HG03575 (cell line): ENCODE measurements around the gene SPATA31C2.
"Not testable (repeated sequence)": the region's sequence is repeated elsewhere in the genome, so short reads cannot be mapped to it uniquely, and the experiment has no call there.

Experiments
- ATAC-seq: cut with Tn5 transposase; IDR thresholded peaks from one replicate; pipeline ENCODE4 v1.9.1; 2021; ENCODE audit not compliant: unreplicated experiment, insufficient number of reproducible peaks, low FRiP score; ENCODE audit errors: extremely low read depth

The SPATA31C2 gene

DNA sequence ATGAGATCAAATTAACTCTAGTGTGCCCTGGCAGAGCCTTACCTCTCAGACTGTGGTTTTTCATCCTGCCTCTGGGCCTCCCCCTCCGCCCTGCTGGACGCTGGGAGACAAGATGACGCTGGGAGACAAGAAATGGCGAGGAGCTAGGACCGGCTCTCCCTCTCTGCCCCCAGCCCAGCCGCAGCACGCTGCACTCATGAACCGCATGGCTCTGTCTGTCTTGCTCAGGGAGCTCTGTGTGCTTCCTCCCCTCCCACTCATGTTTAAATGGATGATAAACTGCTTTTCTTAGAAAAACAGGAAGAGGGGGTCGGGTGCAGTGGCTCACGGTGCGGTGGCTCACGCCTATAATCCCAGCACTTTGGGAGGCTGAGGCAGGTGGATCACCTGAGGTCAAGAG, 4.7 kb downstream of the SPATA31C2 start:
- ATAC-seq = not testable (repeated sequence)

DNA sequence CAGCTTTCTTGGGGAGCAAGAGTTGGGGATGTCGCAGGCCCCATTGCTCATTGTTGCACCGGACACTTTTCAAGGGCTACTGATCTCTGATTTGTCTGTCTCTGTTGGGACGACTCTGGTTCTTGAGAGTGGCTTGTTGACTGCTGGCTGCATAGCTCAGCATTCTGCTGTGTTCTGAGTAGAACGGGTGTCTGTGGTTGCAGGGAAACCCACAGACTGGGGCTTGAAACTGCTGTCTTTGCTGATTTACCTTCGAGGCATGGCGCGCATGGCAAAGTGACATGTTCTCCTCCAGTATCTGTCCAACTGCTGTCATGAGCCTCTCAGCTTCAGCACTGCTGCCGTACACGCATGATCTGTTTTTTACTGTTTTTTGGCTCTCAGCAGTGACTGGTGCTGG, 8.7 kb downstream of the SPATA31C2 start:
- ATAC-seq = not testable (repeated sequence)

DNA sequence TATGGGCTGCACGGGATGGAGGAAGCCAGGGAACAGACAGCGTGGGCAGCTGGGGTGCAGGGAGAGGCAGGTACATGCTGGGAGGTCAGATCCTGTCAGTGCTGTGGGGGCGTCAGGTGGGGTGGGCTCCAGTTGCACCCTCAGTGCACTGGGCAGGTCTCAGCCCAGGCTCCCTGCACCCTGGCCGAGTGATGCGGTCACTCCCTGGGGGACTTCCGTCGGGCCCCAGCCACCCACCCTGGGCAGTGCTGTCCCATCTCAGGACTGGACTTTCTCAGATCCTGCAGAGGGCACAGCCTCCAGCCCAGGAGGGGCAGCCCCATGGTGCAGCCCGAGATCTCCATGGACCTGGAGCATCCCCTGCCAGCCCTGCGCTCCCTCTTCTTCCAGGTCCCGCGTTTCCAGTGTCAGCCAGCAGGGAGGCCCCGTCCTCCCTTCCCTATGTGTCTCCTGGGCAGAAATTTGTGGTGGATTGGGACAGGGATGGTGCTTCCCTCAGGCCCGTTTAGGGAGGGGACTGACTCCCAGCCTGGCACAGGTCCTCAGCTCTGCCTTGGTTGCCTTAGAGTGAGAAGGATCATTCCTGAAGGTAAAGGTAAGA, 10.5 kb downstream of the SPATA31C2 start:
- ATAC-seq = not testable (repeated sequence)

DNA sequence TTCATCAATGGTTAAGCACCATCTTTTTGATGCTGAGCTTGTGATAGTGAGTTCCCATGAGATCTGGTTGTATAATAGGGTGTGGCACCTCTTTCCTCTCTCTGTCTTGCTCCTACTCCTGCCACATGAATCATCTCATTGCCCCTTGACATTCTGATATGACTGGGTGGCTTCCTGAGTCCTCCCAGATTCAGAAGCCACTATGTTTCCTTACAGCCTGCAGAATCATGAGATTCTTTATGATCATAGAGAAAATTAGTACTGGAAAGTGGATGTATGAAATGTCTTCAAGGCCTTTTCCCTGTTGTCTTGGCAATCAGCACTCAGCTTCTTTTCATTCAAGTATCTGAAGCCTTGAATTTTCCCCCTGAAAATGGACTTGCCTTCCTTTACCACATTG, 14.9 kb downstream of the SPATA31C2 start:
- ATAC-seq = not testable (repeated sequence)

DNA sequence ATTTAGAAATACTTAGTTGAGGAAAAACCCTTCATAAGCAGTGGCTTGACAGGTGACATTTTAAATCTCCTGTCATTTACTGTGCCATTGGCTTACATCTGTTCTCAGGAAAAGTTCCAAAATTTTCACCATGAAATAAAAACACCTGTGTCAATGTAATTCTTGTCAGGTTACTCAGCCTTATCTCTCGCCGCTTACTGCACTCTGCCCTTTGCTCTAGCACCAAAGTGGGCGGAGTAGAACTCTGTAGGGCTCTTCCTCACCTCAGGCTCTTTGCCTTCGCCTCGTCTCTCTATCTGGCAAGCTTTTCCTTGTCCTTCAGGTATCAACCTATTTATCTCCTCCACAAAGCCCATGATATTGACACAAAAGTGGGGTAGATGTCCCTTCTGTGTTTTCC, 20.2 kb downstream of the SPATA31C2 start:
- not testable (repeated sequence) for ATAC-seq

DNA sequence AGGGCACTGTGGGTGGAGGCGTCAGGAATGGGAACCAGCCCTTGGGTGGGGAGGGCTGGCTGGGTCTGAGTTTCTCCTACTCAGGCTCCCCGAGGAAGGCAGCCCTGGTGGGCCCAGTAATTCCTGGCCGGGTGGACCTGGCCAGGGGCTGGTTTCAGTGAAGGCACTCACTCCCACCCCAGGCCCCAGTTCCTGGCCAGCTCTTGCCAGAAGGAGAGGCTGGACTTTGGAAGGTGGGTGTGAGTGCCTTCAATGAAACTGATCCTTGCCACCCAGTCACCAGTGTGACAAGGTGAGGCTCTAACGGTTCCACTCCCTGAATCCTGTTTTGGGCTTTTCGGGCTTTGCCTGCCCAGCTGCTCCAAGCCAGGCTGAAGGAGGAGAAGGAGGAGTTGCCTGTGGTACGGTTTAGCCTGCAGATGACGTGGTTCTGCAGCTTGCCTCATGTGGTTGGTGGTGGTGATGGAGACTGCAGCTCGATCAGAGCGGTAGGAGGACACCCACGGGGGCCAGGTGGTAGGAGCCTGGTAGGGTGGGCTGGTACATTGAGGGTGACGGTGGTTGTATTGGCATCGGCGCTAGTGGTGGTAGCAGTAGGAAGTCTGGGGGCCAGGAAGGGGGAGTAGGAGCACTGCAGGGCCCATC, 23.2 kb downstream of the SPATA31C2 start:
- not testable (repeated sequence) for ATAC-seq

DNA sequence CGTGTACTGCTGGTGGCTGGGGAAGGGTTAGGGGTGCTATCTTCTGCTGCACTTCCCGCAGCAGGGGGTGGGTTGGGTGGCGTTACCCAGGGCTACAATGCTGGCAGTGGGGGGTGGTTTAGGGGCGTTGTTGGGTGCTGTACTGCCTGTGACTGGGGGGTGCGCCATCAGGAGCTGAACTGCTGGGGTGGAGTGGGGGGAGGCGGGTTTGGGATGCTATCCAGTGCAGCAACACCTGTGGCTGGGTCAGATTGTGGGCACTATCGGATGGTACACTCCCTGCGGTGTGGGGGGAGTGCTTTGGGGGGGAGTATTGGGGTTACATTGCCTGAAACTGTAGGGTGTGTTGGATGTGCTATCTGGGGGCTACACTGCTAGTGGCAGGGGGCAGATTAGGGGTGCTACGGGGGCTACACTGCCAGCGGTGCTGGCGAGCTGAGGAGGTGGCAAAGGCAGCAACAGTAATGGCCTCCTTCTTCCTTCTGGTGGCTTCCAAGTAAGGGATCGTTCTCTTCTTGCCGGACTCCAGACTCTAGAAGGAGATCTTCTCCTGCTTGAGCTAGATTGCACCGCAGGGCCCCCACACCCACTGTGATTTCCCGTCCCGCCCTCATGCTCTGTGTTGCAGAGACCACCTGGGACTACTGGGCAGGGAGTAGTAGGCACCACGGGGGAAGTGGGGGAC, 23.9 kb downstream of the SPATA31C2 start:
- ATAC-seq = not testable (repeated sequence)

DNA sequence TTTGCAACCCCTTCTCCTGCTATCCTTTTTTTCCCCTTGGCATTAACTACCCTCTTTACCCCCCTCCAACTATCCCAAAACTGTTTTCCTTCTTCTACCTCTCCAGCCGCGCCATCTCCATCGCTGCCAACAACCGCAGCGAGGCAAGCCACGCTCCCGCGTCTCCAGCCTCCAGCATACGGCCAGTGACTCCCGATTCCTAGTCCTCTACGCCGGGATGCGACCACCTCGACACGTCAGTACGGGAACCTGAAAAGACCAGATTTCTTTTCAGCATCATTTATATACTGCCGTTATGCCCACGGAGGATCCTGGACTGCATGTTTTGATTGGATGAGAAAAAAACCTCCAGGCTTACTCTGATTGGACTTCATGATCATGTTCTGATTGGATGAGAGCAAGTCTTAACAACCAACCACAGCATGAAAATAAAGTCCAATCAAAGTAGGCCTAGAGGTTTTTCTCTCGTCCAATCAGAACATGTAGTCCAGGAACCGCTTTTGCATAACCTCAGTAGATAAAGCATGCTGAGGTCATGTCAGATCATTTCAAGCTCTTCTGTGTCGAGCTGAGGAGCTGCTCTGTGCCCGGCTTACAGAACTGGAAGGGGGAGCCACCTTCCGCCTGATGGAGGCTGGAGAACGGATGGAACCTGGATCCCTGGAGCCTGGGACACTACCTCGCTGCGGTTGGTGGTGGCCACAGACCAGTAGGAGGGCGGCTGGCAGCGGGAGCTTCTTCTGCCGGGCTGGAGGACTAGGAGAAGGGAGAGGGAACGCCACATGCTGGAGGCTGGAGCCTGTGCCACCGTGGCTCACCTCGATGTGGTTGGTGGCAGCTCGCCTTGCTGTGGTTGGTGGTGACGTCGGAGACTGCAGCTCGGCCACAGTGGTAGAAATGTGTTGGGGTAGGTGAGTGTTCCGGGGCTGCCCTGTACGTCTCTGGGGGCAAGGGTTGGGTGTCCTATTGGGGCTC, 24.8 kb downstream of the SPATA31C2 start:
- ATAC-seq = not testable (repeated sequence)

DNA sequence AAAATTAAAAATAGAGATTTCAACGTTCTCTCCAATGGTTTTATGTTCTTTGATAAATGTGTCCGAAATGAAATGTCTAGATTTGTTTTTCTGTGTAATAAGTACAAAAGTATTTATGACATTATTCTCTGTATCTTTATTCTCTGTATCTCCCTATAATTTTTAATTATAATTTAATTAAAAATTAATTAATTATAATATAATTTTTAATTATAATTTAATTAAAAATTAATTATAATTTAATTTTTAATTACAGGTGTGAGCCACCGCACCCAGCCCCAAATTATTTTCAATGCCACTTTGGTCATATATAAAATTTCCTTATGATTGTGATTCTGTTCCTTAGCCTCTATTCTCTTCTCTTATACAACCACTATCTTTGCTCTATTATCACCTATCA, 28.2 kb downstream of the SPATA31C2 start:
- no peak for ATAC-seq

DNA sequence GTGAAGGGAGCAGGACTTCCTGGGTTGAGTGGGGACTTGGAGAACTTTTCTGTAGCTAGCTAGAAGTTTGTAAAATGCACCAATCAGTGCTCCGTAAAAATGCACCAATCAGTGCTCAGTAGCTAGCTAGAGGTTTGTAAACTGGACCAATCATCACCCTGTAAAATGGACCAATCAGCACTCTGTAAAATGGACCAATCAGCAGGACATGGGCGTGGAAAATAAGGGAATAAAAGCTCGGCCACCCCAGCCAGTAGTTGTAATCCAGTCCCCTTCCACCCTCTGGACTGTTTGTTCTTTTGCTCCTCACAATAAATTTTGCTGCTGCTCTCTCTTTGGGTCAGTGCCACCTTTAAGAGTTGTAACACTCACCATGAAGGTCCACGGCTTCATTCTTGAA, 29.5 kb downstream of the SPATA31C2 start:
- no peak for ATAC-seq

DNA sequence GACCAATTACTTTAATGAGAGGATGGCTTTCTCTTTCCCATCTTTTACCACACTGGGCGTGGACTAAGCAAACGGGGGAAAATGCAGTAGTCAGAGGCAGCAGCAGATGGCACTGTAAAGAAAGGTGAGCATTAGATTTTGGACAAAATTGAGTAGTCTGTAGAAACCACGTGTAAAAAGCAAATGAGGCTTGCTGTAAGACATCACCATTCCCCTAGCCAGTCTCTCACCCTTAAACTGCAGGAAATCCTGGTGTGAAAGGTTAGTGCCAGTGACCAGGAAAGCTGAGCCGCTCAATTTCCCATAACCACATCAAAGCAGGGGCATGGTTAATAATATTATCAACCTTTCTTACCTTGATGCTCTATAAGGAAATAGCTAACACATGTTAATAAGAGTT, 31.8 kb downstream of the SPATA31C2 start:
- no peak for ATAC-seq

DNA sequence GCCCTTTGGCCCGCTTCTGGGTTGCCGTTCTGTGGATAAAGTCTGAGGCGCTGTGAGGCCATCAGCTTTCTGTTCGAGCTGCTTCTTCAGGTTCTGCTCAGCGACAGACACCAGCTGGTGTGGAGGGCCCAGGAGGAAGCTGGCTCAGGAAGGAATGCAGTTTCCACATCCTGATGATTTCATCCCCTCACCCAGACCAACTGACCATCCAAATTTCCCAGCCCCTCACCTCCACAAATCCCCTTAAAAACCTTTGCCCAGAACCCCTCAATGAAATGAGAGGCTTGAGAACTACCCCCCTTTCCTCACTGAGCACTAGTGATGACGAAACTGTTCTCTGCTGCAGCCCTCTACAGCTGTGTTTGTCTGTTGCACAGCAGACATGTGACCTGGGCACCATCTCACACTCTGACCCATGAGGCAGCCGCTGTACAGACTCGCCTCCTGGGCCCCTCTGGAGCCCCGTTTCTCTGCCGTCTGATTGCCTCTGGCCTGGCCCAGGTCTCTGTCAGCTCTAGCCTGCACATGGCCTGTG, 45.4 kb downstream of the SPATA31C2 start:
- ATAC-seq = no peak

DNA sequence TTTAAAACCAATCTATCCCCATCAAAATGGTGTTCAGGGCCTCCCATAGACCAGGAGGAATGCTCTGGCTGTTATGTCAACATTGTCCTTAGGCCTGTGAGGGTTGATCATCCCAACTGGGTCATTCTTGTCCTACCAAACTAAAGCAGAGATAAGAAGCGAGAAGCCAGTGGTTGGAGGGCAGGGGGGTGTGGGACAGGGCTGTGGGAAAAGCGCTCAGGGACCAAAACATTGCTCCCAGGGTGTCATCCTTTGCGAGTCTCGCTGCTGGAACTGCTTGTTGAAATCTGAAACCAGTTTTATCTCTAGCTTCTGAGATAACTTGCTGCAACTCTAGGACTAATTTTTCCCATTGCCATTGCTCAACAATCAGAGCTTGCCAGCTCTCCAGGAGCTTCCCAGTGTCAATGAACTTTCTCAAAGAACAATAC, 48.1 kb downstream of the SPATA31C2 start:
- ATAC-seq = no peak

DNA sequence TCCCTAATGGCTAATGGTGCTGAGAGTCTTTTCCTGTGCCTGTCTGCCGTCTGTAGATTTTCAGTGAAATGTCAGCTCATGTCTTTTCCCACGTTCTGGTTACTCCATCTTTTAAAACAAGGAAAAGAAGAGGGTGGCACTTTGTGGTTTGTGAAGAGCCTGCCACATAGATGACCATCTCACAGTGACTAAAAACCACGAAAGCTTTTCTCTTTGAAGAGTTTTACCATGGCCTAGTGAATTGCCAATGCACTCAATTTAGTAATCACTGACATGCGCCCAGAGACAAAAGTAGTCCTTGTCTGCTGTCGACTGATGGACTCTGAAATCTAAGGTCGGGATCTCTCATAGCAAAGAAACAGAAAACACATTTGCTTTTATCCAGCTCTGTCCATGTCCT, 50.4 kb downstream of the SPATA31C2 start:
- ATAC-seq = no peak

DNA sequence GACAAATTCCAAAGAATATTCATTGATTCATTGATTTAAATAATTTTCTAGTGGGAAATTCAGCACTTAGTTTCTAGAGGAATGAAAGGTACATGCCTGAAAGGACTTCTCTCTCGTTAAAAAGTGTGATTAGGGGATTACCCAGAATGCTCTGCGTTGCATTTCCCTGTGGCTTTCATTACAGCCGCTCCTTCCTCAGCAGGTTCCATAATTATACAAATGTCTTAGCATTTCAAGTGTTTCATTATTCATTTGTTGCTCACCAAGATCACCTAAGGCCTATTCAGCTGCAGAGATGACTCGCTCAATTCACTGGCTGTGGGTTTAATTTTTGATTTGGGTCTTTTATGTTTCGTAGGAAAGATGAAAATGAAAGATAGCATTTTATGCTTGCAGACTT, 52.8 kb downstream of the SPATA31C2 start:
- no peak for ATAC-seq

DNA sequence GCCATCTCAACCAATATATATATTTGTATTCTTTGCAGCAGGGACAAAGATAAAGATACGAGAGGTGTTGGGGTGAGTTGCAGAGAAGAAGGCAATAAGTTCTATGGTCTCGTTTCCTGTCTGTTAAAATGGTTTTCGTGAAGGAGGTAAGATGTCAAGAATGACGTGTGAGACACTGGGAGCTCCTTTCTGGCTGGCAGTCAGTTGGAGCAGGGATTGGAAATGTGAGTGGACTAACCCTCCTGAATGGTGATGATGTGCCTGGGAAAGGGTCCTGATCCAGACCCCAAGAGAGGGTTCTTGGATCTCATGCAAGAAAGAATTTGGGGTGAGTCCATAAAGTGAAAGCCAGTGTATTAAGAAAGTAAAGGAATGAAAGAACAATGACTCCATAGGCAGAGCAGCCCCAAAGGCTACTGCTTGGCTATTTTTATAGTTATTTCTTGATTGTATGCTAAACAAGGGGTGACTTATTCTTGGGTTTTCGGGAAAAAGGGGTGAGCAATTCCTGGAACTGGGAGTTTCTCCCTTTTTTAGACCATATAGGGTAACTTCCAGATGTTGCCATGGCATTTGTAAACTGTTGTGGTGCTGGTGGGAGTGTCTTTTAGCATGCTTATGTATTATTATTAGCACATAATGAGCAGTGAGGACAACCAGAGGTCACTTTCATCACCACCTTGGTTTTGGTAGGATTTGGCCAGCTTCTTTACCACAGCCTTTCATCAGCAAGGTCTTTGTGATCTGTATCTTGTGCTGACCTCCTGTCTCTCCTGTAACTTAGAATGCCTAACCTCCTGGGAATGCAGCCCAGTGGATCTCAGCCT, 53.7 kb downstream of the SPATA31C2 start:
- ATAC-seq = no peak
